Activated naive CD8-positive, alpha-beta T cell treated with anti-CD3 and anti-CD28 coated beads for 36 hours (primary cell): ENCODE measurements around the gene RNF220. TPM values are rescaled to one million over a fixed set of nuclear protein-coding genes. Genes with fewer than 3 reads are reported as not detected.
A peak's percentile ranks its signal among the peaks of the same experiment; 100 is the strongest.

Experiments used
- DNase-seq: peaks from one replicate; pipeline ENCODE4 v3.0.0; 2021
- H3K27ac Mint-ChIP-seq: one replicate; pipeline ENCODE4 v1.8.0; 2022; ENCODE audit warnings: mild to moderate bottlenecking, moderate library complexity, mixed read lengths
- H3K27me3 Mint-ChIP-seq: one replicate; pipeline ENCODE4 v1.8.0; 2022; ENCODE audit warnings: mild to moderate bottlenecking, mixed read lengths
- H3K36me3 Mint-ChIP-seq: one replicate; pipeline ENCODE4 v1.8.0; 2021; ENCODE audit warnings: mild to moderate bottlenecking, mixed read lengths
- H3K4me1 Mint-ChIP-seq: one replicate; pipeline ENCODE4 v1.8.0; 2021; ENCODE audit warnings: mixed read lengths
- H3K4me3 Mint-ChIP-seq: one replicate; pipeline ENCODE4 v1.8.0; 2022; ENCODE audit warnings: mild to moderate bottlenecking, moderate library complexity, mixed read lengths
- H3K9me3 Mint-ChIP-seq: one replicate; pipeline ENCODE4 v1.8.0; 2022; ENCODE audit warnings: mixed read lengths
- total RNA-seq, 2 experiments: library from RNA; stranded (reverse); gene quantifications; one replicate each; pipeline ENCODE4 v1.2.3, GENCODE V29; 2021

RNF220 gene
- total RNA-seq, 2 experiments from 2014 or later = 99.0 to 108 TPM

- H3K36me3 Mint-ChIP-seq = peaks cover 31% of the 10 kb centered on the region
- no peak overlapping the region for H3K4me3 Mint-ChIP-seq
- no peak overlapping the region for H3K27ac Mint-ChIP-seq
- H3K27me3 Mint-ChIP-seq = no peaks in the 10 kb centered on the region
- H3K4me1 Mint-ChIP-seq = peaks cover 27% of the 10 kb centered on the region
- no peak for DNase-seq
- no peaks in the 10 kb centered on the region for H3K9me3 Mint-ChIP-seq
Observed at GRCh38 chr1:44636083-44636687, 231.1 kb downstream of the RNF220 start.

- H3K27me3 Mint-ChIP-seq = no peaks in the 10 kb centered on the region
Observed at GRCh38 chr1:44636688-44637598, 231.9 kb downstream of the RNF220 start.

GRCh38 chr1:44637702-44638411 lies 232.8 kb downstream of the RNF220 start:
- Mint-ChIP-seq H3K36me3 (peaks cover 34% of the 10 kb centered on the region), H3K4me3 (no peak overlapping the region)

More at GRCh38 chr1:44636688-44637598, 231.9 kb downstream of the RNF220 start:
- Mint-ChIP-seq H3K9me3 (no peaks in the 10 kb centered on the region), H3K36me3 (peaks cover 34% of the 10 kb centered on the region), H3K4me1 (peaks cover 24% of the 10 kb centered on the region), H3K27ac (no peak overlapping the region), H3K4me3 (no peak overlapping the region)
- no peak for DNase-seq

GRCh38 chr1:44640200-44640853 lies 235.3 kb downstream of the RNF220 start:
- Mint-ChIP-seq H3K27me3 (no peaks in the 10 kb centered on the region), H3K36me3 (peaks cover 14% of the 10 kb centered on the region), H3K27ac (no peak overlapping the region), H3K9me3 (no peaks in the 10 kb centered on the region), H3K4me1 (peaks cover 2% of the 10 kb centered on the region), H3K4me3 (no peak overlapping the region)
- no peak for DNase-seq

More at GRCh38 chr1:44637702-44638411, 232.8 kb downstream of the RNF220 start:
- Mint-ChIP-seq H3K4me1 (peaks cover 21% of the 10 kb centered on the region), H3K9me3 (no peaks in the 10 kb centered on the region), H3K27ac (no peak overlapping the region), H3K27me3 (no peaks in the 10 kb centered on the region)
- no peak for DNase-seq

- Mint-ChIP-seq H3K27me3 (no peaks in the 10 kb centered on the region), H3K4me3 (no peak overlapping the region), H3K27ac (peak overlapping the region; percentile 23), H3K36me3 (peaks cover 6% of the 10 kb centered on the region), H3K4me1 (no peaks in the 10 kb centered on the region), H3K9me3 (no peaks in the 10 kb centered on the region)
- no peak for DNase-seq
Observed at GRCh38 chr1:44641126-44642102, 236.4 kb downstream of the RNF220 start.

GRCh38 chr1:44642255-44642654 lies 237.2 kb downstream of the RNF220 start:
- Mint-ChIP-seq H3K9me3 (no peaks in the 10 kb centered on the region), H3K27ac (peak overlapping the region; percentile 54), H3K36me3 (peaks cover 6% of the 10 kb centered on the region)

GRCh38 chr1:44642925-44643324 lies 237.9 kb downstream of the RNF220 start:
- H3K4me3 Mint-ChIP-seq = no peak overlapping the region
- peaks cover 6% of the 10 kb centered on the region for H3K36me3 Mint-ChIP-seq
- H3K27me3 Mint-ChIP-seq = no peaks in the 10 kb centered on the region
- H3K27ac Mint-ChIP-seq = no peak overlapping the region
- no peaks in the 10 kb centered on the region for H3K9me3 Mint-ChIP-seq
- DNase-seq = no peak
- no peaks in the 10 kb centered on the region for H3K4me1 Mint-ChIP-seq

More at GRCh38 chr1:44642255-44642654, 237.2 kb downstream of the RNF220 start:
- DNase-seq = no peak
- Mint-ChIP-seq H3K4me3 (no peak overlapping the region), H3K27me3 (no peaks in the 10 kb centered on the region), H3K4me1 (no peaks in the 10 kb centered on the region)

- Mint-ChIP-seq H3K9me3 (no peaks in the 10 kb centered on the region), H3K27ac (no peak overlapping the region), H3K4me3 (no peak overlapping the region), H3K27me3 (no peaks in the 10 kb centered on the region), H3K36me3 (peaks cover 6% of the 10 kb centered on the region), H3K4me1 (no peaks in the 10 kb centered on the region)
- no peak for DNase-seq
Observed at GRCh38 chr1:44643721-44644334, 238.8 kb downstream of the RNF220 start.

GRCh38 chr1:44644806-44645205 lies 239.8 kb downstream of the RNF220 start:
- H3K9me3 Mint-ChIP-seq = no peaks in the 10 kb centered on the region
- no peaks in the 10 kb centered on the region for H3K4me1 Mint-ChIP-seq
- peaks cover 6% of the 10 kb centered on the region for H3K36me3 Mint-ChIP-seq
- H3K4me3 Mint-ChIP-seq = no peak overlapping the region
- H3K27me3 Mint-ChIP-seq = no peaks in the 10 kb centered on the region
- no peak for DNase-seq
- H3K27ac Mint-ChIP-seq = peak overlapping the region; percentile 10

GRCh38 chr1:44645476-44646244 lies 240.6 kb downstream of the RNF220 start:
- Mint-ChIP-seq H3K4me3 (no peak overlapping the region), H3K27me3 (no peaks in the 10 kb centered on the region), H3K4me1 (no peaks in the 10 kb centered on the region), H3K27ac (no peak overlapping the region), H3K36me3 (peaks cover 6% of the 10 kb centered on the region), H3K9me3 (no peaks in the 10 kb centered on the region)
- DNase-seq = no peak

GRCh38 chr1:44646261-44647110 lies 241.4 kb downstream of the RNF220 start:
- Mint-ChIP-seq H3K9me3 (no peaks in the 10 kb centered on the region), H3K36me3 (peaks cover 6% of the 10 kb centered on the region), H3K27ac (no peak overlapping the region), H3K4me3 (no peak overlapping the region), H3K27me3 (no peaks in the 10 kb centered on the region), H3K4me1 (no peaks in the 10 kb centered on the region)
- no peak for DNase-seq

- peak overlapping the region; percentile 30 for H3K27ac Mint-ChIP-seq
- no peaks in the 10 kb centered on the region for H3K9me3 Mint-ChIP-seq
- H3K4me3 Mint-ChIP-seq = no peak overlapping the region
- H3K4me1 Mint-ChIP-seq = no peaks in the 10 kb centered on the region
- DNase-seq = no peak
- no peaks in the 10 kb centered on the region for H3K27me3 Mint-ChIP-seq
- no peaks in the 10 kb centered on the region for H3K36me3 Mint-ChIP-seq
Observed at GRCh38 chr1:44647896-44648295, 242.8 kb downstream of the RNF220 start.
